GM10248 (cell line): Measurements from ENCODE around the gene HOXD12.

Source experiments
- CTCF ChIA-PET: fragments of 300-600 bp; sonication (Branson Sonifier 250); formaldehyde crosslinking; extraction: SDS; loops from one replicate; lab custom pipeline; 2021; ENCODE audit warnings: antibody characterized with exemption; lab: Yijun Ruan, JAX
- POLR2A ChIA-PET: fragments of 350-650 bp; sonication (Branson Sonifier 250); formaldehyde crosslinking; extraction: SDS; loops from one replicate; lab custom pipeline; 2020; ENCODE audit warnings: antibody characterized with exemption; lab: Yijun Ruan, JAX
- DNase-seq: peaks from one replicate; pipeline ENCODE4 v3.0.0; 2012; ENCODE audit errors: extremely low spot score
- TF ChIP-seq, protein P1 (sequence below): IDR thresholded peaks from 2 replicates; pipeline ENCODE4 v1.5.1; 2012; ENCODE audit warnings: mild to moderate bottlenecking, low read depth; ENCODE audit errors: extremely low read depth, missing control alignments, control extremely low read depth

HOXD12 gene

DNA sequence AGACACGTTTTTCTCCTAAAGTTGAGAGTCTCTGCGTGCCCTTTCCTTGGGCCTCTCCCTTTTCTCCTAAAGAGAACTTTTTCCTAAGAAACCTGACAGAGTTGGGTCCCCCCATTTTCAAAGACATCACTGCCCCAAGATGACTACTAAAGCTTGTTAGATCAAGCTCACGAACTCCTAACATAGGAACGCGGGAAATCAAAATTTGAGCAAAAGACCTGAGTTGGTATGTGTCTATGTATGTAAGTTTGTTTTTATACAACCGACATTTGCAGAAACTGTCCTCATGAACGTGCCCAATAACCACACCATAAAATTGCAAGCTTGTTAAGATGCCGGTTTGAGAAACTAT lies 5.7 kb upstream of the HOXD12 start:
- DNase-seq: no peak
- ChIA-PET POLR2A (no interaction called here), CTCF (interaction anchor here (1.3 to 6.0 kb wide), 3 partner anchors 17 to 405 kb away, joined by 3 to 96 read pairs (median 18); no protein-coding TSS in a partner anchor)
- TF ChIP-seq, protein P1, sequence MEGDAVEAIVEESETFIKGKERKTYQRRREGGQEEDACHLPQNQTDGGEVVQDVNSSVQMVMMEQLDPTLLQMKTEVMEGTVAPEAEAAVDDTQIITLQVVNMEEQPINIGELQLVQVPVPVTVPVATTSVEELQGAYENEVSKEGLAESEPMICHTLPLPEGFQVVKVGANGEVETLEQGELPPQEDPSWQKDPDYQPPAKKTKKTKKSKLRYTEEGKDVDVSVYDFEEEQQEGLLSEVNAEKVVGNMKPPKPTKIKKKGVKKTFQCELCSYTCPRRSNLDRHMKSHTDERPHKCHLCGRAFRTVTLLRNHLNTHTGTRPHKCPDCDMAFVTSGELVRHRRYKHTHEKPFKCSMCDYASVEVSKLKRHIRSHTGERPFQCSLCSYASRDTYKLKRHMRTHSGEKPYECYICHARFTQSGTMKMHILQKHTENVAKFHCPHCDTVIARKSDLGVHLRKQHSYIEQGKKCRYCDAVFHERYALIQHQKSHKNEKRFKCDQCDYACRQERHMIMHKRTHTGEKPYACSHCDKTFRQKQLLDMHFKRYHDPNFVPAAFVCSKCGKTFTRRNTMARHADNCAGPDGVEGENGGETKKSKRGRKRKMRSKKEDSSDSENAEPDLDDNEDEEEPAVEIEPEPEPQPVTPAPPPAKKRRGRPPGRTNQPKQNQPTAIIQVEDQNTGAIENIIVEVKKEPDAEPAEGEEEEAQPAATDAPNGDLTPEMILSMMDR: no peak

DNA sequence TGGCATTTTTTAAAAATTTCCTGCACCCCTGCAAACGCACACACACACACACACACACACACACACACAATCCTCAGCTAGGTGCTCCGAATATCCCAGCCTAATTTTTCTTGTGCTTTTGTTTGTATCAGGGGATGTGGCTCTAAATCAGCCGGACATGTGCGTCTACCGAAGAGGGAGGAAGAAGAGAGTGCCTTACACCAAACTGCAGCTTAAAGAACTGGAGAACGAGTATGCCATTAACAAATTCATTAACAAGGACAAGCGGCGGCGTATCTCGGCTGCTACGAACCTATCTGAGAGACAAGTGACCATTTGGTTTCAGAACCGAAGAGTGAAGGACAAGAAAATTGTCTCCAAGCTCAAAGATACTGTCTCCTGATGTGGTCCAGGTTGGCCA lies 5.2 kb upstream of the HOXD12 start:
- TF ChIP-seq, protein P1: no peak
- ChIA-PET POLR2A (no interaction called here), CTCF (interaction anchor here (1.3 to 6.0 kb wide), 3 partner anchors 16 to 406 kb away, joined by 3 to 96 read pairs (median 18); no protein-coding TSS in a partner anchor)

DNA sequence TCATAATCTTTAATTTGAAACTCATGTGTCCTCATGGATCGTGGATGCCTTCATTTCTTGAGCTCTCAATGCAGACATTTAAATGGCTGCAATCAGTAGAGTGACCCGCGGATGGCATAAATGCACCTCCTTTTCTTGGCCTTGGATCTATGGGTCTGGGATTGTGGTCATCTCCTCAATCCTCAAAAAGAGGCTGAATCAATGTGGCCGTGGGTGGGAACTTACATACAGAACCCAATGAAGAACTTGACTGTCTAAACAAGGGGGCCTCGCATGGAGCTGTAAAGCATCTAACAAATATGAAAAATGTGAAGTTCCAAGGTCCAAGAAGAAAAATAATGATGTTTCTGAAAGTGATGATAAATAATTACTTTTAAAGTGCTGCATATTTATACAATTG lies 4.2 kb upstream of the HOXD12 start:
- no peak for DNase-seq
- TF ChIP-seq, protein P1: no peak
- ChIA-PET CTCF (interaction anchor here (1.6 to 6.0 kb wide), 8 partner anchors 12 to 1396 kb away, joined by 5 to 96 read pairs (median 10); partner anchors contain the start of gene EVX2), POLR2A (no interaction called here)

More for the DNA sequence above, 5.2 kb upstream of the HOXD12 start:
- no peak for DNase-seq

DNA sequence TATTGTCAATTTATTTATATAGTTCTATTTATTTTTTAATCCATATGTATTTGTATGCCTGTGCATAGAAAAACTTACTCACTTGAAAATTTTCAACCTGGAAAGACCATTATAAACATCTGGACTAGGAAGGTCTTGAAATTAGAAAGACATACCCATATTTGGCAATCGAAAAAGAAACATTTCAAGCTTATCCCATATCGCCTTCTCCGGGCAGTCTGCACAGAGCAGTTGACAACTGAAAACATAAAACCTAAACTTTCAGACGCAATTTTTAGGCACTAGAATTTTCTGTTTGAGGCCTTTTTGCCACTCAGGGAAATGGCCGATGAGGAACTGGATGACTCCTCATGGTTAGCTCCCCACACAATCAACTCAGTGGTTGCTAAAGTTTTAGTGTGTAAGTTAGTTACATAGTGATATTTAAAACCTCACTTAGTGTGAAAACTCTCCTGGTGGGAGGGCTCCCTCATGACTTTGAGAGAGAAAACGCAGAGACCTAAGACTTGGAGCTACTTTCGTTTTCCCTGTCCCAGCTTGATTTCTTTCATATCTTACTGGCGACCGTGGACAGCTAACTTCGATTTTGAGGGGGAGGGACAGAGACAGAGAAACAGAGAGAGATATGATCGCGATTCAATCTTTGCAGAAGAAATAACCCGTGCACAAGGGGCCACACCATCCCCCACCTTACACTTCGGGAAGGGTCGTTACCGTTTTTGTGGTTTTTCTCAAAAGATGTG lies 3.2 kb upstream of the HOXD12 start:
- ChIA-PET CTCF (interaction anchor here (0.7 to 6.0 kb wide), 21 partner anchors 8 to 1397 kb away, joined by 3 to 96 read pairs (median 5); partner anchors contain the start of gene EVX2), POLR2A (no interaction called here)
- no peak for DNase-seq
- TF ChIP-seq, protein P1: no peak

DNA sequence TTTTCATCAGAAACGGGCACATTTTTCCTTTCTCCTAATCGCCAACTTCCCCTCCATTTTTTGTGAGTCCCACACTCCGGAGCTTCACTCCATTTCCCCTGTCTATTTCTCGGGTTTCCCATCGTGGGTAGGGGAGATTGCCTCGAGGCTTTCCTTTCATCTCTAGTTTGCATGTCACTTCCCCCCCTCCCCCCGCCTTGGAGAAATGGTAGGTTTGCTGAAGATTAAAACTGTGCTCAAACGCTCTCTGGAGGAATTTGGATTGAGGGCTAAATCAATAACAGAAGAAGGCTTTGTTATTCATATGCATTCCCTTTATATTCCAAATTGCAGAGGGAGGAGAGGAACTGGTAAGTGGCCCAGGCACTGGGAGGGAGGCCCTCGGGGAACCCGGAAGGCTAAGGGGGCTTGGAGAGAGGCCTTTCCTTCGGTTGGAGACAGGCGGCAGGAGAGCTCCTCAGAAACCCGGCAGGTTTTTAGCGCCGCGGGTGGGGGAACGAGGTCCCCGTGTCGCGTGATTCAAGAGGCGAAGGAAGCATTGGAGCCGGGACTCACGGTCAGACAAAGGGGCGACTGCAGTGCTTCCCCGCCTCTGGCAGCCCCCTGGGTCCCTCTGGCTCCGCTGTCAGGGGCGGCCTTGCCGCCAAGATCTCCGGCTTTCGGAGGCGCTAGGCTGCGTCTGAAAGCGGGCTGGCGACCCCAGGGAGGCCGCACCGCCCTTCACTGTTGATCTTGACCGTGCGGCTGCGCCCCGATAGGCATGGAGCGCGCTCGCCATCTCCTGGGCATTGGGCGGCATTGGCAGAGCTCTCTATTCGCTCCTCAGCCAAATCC lies 2.4 kb upstream of the HOXD12 start:
- TF ChIP-seq, protein P1: peak; percentile 74
- POLR2A ChIA-PET: interaction anchor here (0.7 kb wide), 1 partner anchor 61 kb away, joined by 8 read pairs; no protein-coding TSS in a partner anchor

DNA sequence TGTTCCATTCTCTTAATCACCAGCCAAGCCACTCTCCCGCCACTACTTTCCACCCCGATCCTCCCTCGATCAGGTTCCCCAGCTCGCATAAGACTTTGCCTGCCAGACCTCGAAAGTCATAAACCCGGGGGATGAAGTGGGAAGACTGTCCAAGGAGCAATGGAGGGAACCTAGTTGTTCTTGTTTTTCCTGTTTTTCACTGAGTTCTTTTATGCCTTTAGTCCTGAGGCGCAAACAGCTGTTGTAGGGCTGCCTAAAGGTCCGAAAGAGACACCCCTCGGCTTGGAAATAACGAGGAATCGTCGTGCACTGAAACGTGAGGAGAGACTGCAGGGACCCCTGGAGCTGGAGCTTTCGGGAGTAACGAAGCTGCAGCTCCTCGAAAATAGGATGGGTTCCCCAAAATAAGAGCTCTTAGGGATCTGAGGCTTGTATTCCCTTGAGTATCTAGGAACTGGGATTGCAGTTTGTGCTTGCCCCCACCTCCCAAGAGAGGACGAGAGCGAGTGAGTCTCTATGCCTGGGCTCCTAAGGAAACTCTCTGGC lies 1.7 kb upstream of the HOXD12 start:
- CTCF ChIA-PET: interaction anchor here (0.6 to 6.0 kb wide), 25 partner anchors 9 to 1401 kb away, joined by 3 to 96 read pairs (median 4); no protein-coding TSS in a partner anchor
- no peak for DNase-seq

More for the DNA sequence above, 2.4 kb upstream of the HOXD12 start:
- CTCF ChIA-PET: interaction anchor here (0.7 to 6.0 kb wide), 32 partner anchors 9 to 1400 kb away, joined by 3 to 96 read pairs (median 4); partner anchors contain the start of gene EVX2
- DNase-seq: peak; percentile 79

More for the DNA sequence above, 1.7 kb upstream of the HOXD12 start:
- POLR2A ChIA-PET: no interaction called here
- TF ChIP-seq, protein P1: no peak
